ENCODE results near the gene STRN4.
"Not testable (repeated sequence)": the region's sequence is repeated elsewhere in the genome, so short reads cannot be mapped to it uniquely, and the experiment has no call there.

Gene STRN4

DNA sequence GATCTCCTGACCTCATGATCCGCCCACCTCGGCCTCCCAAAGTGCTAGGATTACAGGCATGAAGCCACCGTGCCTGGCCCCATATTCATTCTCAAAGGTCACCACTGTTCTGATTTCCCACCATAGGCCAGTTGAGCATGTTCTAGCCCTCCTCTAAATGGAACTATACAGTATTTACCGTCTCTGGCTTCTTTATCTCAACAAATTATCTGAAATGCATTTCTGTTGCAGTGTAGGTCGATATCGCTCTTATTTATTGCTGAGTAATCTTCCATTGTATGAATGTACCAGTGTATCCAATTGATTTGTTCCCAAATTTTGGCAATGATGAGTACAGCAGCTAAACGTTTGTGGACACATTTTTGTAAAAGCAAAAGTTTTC, 26.8 kb upstream of the STRN4 start:
- no peak for DNase-seq (ENCODE audit: low spot score)

GRCh38 chr19:46772170-46773017, 26.1 kb upstream of the STRN4 start:
- DNase-seq (ENCODE audit: low spot score): no peak

- not testable (repeated sequence) for DNase-seq (ENCODE audit: low spot score)
Observed at GRCh38 chr19:46768746-46769145, 22.5 kb upstream of the STRN4 start.

- peak; percentile 70 for DNase-seq (ENCODE audit: low spot score)
Observed at GRCh38 chr19:46766569-46767317, 20.5 kb upstream of the STRN4 start.

- DNase-seq (ENCODE audit: low spot score): no peak
Observed at GRCh38 chr19:46764817-46765291, 18.6 kb upstream of the STRN4 start.

DNA sequence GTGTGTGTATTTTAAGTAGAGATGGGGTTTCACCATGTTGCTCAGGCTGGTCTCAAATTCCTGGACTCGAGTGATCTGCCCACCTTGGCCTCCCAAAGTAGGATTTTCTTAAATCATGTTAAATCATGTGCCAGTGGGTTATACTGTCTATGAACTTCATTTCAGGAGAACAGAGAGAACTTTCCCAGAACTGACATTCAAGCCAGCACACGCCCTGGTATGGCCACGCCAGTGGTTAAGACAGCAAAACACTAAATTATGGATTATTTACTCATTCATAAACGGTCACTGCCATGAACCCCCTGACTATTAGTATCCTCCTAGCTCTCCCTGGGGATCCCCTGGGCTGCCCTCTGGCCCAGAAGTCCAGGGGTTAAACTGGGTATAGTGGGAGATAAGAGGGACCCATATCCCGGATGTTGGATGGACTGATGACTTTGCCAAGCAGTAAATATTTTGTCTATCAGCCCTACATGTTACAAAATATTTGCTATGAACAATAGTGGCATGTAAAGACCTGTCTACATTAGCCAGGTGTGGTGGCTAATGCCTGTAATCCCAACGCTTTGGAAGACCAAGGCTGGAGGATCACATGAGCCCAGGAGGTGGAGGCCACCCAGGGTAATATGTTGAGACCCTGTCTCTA, 16.1 kb upstream of the STRN4 start:
- no peak for DNase-seq (ENCODE audit: low spot score)

- DNase-seq (ENCODE audit: low spot score): no peak
Observed at GRCh38 chr19:46761418-46761831, 15.2 kb upstream of the STRN4 start.

DNA sequence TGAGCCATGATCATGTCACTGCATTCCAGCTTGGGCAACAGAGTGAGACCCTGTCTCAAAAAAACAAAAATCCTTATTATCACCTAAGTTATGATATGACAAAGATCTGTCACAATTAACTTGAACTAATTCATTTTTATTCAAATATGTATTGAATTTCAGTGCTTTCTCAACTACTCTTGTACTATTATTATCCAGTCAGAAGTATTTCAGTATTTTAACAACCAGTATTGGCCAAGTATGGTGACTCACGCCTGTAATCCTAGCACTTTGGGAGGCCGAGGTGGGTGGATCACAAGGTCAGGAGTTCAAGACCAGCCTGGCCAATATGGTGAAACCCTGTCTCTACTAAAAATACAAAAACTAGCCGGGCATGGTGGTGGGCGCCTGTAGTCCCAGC, 14.6 kb upstream of the STRN4 start:
- not testable (repeated sequence) for DNase-seq (ENCODE audit: low spot score)

DNA sequence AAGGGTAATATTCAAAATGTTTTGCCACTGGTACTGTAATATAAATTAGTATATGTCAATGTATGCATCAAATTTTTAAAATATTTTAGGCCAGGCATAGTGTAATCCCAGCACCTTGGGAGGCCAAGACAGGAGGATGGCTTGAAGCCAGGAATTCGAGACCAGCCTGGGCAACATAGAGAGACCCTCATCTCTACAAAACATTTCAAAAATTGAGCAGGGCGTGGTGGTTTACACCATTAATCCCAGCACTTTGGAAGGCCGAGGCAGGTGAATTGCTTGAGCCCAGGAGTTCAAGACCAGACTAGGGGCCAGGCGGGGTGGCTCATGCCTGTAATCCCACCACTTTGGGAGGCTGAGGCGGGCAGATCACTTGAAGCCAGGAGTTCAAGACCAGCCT, 14.1 kb upstream of the STRN4 start:
- no peak for DNase-seq (ENCODE audit: low spot score)

GRCh38 chr19:46759817-46760333, 13.6 kb upstream of the STRN4 start:
- DNase-seq (ENCODE audit: low spot score): no peak

GRCh38 chr19:46759206-46759605, 13.0 kb upstream of the STRN4 start:
- no peak for DNase-seq (ENCODE audit: low spot score)

DNA sequence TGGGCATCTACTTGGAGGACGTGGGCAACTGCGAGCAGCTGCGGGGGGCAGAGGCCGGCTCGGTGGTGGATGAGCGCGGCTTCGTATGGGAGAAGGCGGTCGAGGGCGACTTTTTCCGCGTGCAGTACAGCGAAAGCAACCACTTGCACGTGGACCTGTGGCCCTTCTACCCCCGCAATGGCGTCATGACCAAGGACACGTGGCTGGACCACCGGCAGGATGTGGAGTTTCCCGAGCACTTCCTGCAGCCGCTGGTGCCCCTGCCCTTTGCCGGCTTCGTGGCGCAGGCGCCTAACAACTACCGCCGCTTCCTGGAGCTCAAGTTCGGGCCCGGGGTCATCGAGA, 10.3 kb upstream of the STRN4 start:
- DNase-seq (ENCODE audit: low spot score): no peak

DNA sequence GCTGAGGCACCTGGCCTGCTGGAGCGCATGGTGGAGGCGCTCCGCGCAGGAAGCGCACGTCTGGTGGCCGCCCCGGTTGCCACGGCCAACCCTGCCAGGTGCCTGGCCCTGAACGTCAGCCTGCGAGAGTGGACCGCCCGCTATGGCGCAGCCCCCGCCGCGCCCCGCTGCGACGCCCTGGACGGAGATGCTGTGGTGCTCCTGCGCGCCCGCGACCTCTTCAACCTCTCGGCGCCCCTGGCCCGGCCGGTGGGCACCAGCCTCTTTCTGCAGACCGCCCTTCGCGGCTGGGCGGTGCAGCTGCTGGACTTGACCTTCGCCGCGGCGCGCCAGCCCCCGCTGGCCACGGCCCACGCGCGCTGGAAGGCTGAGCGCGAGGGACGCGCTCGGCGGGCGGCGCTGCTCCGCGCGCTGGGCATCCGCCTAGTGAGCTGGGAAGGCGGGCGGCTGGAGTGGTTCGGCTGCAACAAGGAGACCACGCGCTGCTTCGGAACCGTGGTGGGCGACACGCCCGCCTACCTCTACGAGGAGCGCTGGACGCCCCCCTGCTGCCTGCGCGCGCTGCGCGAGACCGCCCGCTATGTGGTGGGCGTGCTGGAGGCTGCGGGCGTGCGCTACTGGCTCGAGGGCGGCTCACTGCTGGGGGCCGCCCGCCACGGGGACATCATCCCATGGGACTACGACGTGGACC, 9.7 kb upstream of the STRN4 start:
- no peak for DNase-seq (ENCODE audit: low spot score)

GRCh38 chr19:46755077-46755852, 9.0 kb upstream of the STRN4 start:
- DNase-seq (ENCODE audit: low spot score): no peak

- DNase-seq (ENCODE audit: low spot score): peak; percentile 72
Observed at GRCh38 chr19:46753420-46754155, 7.3 kb upstream of the STRN4 start.

DNA sequence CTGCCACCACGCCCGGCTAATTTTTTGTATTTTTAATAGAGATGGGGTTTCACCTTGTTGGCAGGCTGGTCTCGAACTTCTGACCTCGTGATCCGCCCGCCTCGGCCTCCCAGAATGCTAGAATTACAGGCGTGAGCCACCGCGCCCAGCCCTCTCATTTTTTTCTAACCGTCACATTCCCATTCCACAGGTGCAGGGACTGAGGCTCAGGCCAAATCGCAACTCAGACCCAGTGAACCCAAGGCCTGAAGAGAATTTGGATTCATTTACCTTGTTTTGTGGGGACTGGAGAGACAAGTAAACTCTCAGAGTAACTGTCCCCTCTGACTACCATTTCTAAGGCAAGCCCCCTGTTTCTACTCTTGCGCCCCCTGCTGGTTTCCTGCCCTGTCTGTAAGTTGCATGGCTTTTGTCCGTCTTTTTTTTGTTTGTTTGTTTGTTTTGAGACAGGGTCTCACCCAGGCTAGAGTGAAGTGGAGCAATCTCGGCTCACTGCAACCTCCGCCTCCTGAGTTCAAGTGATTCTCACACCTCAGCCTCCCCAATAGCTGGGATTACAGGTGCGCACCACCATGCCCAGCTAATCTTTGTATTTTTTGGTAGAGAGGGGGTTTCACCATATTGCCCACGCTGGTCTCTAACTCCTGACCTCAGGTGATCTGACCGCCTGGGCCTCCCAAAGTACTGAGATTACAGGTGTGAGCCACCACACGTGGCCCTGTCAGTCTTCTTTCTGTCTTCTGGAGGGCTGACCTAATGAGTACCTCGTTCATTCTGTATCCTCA, 2.3 kb upstream of the STRN4 start:
- DNase-seq (ENCODE audit: low spot score): peak; percentile 78

DNA sequence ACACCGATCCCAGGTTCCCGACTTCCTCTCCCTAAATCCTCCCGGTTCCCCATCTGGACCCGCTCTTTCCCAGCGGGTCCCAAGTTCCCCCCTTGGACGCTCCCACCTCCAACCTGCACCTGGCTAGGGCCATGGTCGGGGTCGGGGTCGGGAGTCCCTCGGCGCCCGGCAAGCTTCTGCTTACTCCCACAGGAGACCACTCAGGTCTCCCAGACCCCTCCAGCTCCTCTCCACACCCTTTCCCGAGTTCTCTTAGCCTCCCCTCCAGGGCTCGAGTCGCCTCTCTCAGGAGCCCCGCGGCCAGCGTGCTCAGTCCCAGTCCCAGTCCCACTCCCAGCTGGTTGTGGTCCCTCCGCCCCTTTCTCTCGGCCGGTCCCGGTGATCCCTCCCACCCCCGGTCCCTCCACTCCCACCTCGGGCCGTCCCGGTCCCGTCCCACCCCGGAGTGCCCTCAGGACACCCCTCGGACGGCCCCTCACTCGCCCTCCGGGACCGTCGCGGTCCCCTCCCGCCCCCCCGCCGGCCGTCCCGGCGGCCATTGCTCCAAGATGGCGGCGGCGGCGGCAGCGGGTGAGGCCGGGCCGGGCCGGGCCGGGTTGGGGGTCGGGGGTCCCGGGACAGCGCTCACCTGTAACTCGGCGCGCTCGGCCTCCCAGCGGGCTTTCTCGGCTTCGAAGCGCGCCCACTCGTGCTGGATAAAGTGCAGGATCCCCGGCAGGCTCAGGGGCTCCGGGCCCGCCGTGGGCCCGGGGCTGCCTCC, 549 bp downstream of the STRN4 start, which contains the start of gene FKRP:
Gene FKRP (plus strand): TSS at position 537 of the 760 bp plus-strand sequence. CDS start 9,394 bp downstream, outside the sequence.
- DNase-seq (ENCODE audit: low spot score): peak; percentile 71

GRCh38 chr19:46745030-46745429, 1.2 kb downstream of the STRN4 start:
- DNase-seq (ENCODE audit: low spot score): peak; percentile 42
